Heart left ventricle (tissue), 16 donors: ENCODE measurements around the gene COPE. TPM values are rescaled to one million over a fixed set of nuclear protein-coding genes. Genes with fewer than 3 reads are reported as not detected.

Experiments used
- ATAC-seq, 4 donors: fragments of 200-7000 bp; cut with Tn5 transposase; one replicate each; pipeline ENCODE4 v1.9.1; 2020 to 2022; ENCODE audit warnings: moderate library complexity in 4 of 4, mild to moderate bottlenecking in 3 of 4, moderate number of reproducible peaks in 1 of 4
- DNase-seq, 5 donors: peaks; one replicate each; pipeline ENCODE4 v3.0.0-alpha.2; 2020
- H3K27ac ChIP-seq, 12 donors: fragments of 200-600 bp; sonication (generic) in 4 of 12; one replicate each; pipeline versions ENCODE4 v1.5.0 to v1.8.0; 2016 to 2022; ENCODE audit warnings: mild to moderate bottlenecking in 2 of 12
- H3K27me3 ChIP-seq, 9 donors: fragments of 200-600 bp; sonication (generic) in 2 of 9; one replicate each; pipeline versions ENCODE4 v1.5.1 to v1.8.0; 2016 to 2022; ENCODE audit warnings: mild to moderate bottlenecking in 3 of 9
- H3K36me3 ChIP-seq, 9 donors: fragments of 200-600 bp; sonication (generic) in 2 of 9; one replicate each; pipeline versions ENCODE4 v1.5.0 to v1.8.0; 2018 to 2022; ENCODE audit warnings: mild to moderate bottlenecking in 2 of 9
- H3K4me1 ChIP-seq, 12 donors: fragments of 200-600 bp; sonication (generic) in 4 of 12; one replicate each; pipeline versions ENCODE4 v1.5.0 to v1.8.0; 2016 to 2022; ENCODE audit warnings: mild to moderate bottlenecking in 3 of 12
- H3K4me3 ChIP-seq, 12 donors: fragments of 200-600 bp; sonication (generic) in 4 of 12; one replicate each; pipeline versions ENCODE4 v1.5.0 to v1.8.0; 2017 to 2022; ENCODE audit warnings: mild to moderate bottlenecking in 9 of 12, moderate library complexity in 4 of 12
- H3K9me3 ChIP-seq, 12 donors: fragments of 200-600 bp; sonication (generic) in 4 of 12; one replicate each; pipeline versions ENCODE4 v1.5.0 to v1.8.0; 2016 to 2022; ENCODE audit warnings: mild to moderate bottlenecking in 1 of 12
- CTCF ChIP-seq, 12 donors: fragments of 200-600 bp; sonication (generic) in 4 of 12; IDR thresholded peaks; one replicate each; pipeline versions ENCODE4 v1.5.0 to v1.8.0; 2018 to 2022; ENCODE audit warnings: antibody characterized with exemption in 12 of 12, mild to moderate bottlenecking in 5 of 12
- POLR2A ChIP-seq, 2 donors: fragments of 450-650 bp; IDR thresholded peaks; one replicate each; pipeline ENCODE4 v1.6.1; 2017; ENCODE audit warnings: antibody characterized with exemption in 2 of 2, mild to moderate bottlenecking in 2 of 2, moderate library complexity in 2 of 2
- WGBS, 4 donors: extraction: QIAGEN DNeasy Blood & Tissue Kit in 2 of 4; methylation state at CpG; one replicate each; pipeline versions ENCODE4 v1.1.5 to v1.1.7; 2013 to 2018; 5-methylcytosine and 5-hydroxymethylcytosine counted together
- intact Hi-C, 10 donors: fragments of 100-400 bp; cut with DNase I; formaldehyde crosslinking; loops; one replicate each; pipeline versions ENCODE4 v1.11.1 to v1.14.2; 2022
- polyA plus RNA-seq, 2 donors: library from polyadenylated mRNA; stranded (reverse); fragments of 200-250 nt; gene quantifications; one replicate each; pipeline ENCODE4 v1.2.3, GENCODE V29; 2013
- total RNA-seq, 9 donors: library from RNA; depleted of rRNA in 2 of 9; stranded (reverse); fragments of >200 nt in 2 of 9; fragmentation: NEBNext Ultra II Directional in 3 of 9; extraction: Animal tissue kit (Norgen Biotek cat#: 25700) in 3 of 9; gene quantifications; one replicate each; pipeline versions ENCODE4 v1.1.0 to v1.2.4, GENCODE V29; 2016 to 2023
- donor health status: ischemic (EF 13 %, LVEDD 7.1; RV severe dilation, severe dysfunction).
- donor health status: healthy with polysubstance abuse.
- donor health status: DM: no; HTN: yes; CAD: no.
- donor health status: DM: no; HTN: no; CAD: no.
- donor health status: ischemic (EF 25% LVEDD 6.9; RV normal size, moderate dysfunction).
- donor health status: ischemic (EF 25% LVEDD 5.7; RV mildly dilated, moderate dysfunction).
- donor health status: healthy.
- donor health status: DM: yes; HTN: yes; CAD: no.
- donor health status: ischemic (EF 35%, LVEDD 5.7; RV mildly dilated, moderate dysfunction).
- donor health status: nonischemic (EF 11% LVEDD 7.7; RV severe dilation, severe dysfunction).
- donor health status: DM: yes; HTN: yes; CAD: no.
- donor health status: PGD.
- donor health status: ischemic (EF 29% LVEDD 5.4; RV normal size, mild dysfunction).
- donor health status: nonischemic (EF 23%, LVEDD 6.1; RV moderate dilation, normal function).

COPE gene
- total and polyA plus RNA-seq, 11 donors = 94.0 to 241 (median 147) TPM

DNA sequence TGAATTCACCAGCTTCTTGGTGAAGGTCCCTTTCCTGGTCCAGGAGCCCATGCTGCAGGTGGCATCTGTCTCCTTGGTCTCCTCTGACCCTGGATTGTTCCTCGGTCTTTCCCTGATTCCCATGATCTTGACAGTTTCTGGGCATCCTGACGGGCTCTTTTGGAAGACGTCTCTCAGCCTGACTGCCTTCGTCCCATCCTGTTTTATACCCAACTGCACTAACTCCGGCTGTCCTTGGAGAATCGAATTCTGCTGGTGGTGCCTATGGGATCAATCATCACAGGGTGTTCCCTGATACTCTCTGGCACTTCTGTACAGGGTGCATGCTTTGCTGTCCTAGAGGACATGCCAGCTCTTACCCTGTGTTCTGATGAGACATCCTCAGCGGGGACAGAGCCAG, 42.3 kb downstream of the COPE start:
- WGBS, 4 donors = 95 to 99% (median 96%) methylated on average over 7 of the region's 7 CpGs
- H3K4me3 ChIP-seq = no peak overlapping the region
- intact Hi-C loops = no loop called here
- no peak overlapping the region for H3K27ac ChIP-seq
- no peaks in the 10 kb centered on the region for H3K36me3 ChIP-seq
- ATAC-seq (no peak), DNase-seq (no peak)
- no peak for TF ChIP-seq POLR2A (IDR thresholded peaks at IDR 0.05)
- no peak for TF ChIP-seq CTCF (IDR thresholded peaks at IDR 0.05)
- no peaks in the 10 kb centered on the region for H3K4me1 ChIP-seq
- H3K9me3 ChIP-seq = peaks cover 0 to 4% (median 0%) of the 10 kb centered on the region in 12 donors
- H3K27me3 ChIP-seq = peaks cover 0 to 8% (median 0%) of the 10 kb centered on the region in 9 donors

DNA sequence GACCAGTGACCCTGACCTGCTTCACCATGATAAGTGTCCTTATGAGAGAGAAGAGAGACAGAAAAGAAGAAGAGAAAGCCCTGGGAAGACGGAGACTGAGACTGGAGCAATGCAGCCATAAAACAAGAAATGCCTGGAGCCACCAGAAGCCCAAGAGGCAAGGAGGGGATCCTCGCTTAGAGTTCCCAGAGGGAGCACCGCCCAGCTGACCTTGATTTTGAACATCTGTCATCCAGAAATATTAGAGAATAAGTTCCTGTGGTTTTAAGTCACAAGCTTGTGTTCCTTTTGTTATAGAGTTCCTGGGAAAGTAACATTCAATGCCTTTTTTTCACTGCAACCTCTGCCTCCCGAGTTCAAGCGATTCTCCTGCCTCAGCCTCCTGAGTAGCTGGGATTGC, 43.5 kb downstream of the COPE start:
- Histone ChIP-seq H3K27ac (no peak overlapping the region), H3K4me3 (no peak overlapping the region), H3K27me3 (peaks cover 0 to 8% (median 0%) of the 10 kb centered on the region in 9 donors), H3K4me1 (peaks cover 0 to 1% (median 0%) of the 10 kb centered on the region in 12 donors), H3K9me3 (peaks cover 0 to 4% (median 0%) of the 10 kb centered on the region in 12 donors), H3K36me3 (no peaks in the 10 kb centered on the region)
- DNase-seq = no peak
- no peak for ATAC-seq
- no peak for TF ChIP-seq POLR2A (IDR thresholded peaks at IDR 0.05)
- TF ChIP-seq CTCF (IDR thresholded peaks at IDR 0.05) = no peak
- intact Hi-C loops = no loop called here
- WGBS, 4 donors = 84 to 89% (median 86%) methylated on average over 5 of the region's 5 CpGs

GRCh38 chr19:18871543-18871942, 47.6 kb downstream of the COPE start:
- no peak for TF ChIP-seq POLR2A (IDR thresholded peaks at IDR 0.05)
- TF ChIP-seq CTCF (IDR thresholded peaks at IDR 0.05) = no peak
- peaks cover 0 to 21% (median 9%) of the 10 kb centered on the region in 9 donors for H3K27me3 ChIP-seq
- H3K4me3 ChIP-seq = no peak overlapping the region
- DNase-seq = no peak
- peaks cover 0 to 20% (median 17%) of the 10 kb centered on the region in 9 donors for H3K36me3 ChIP-seq
- intact Hi-C loops = no loop called here
- WGBS, 4 donors = 68 to 90% (median 87%) methylated on average over 7 of the region's 7 CpGs
- H3K9me3 ChIP-seq = no peaks in the 10 kb centered on the region
- H3K27ac ChIP-seq = no peak overlapping the region
- H3K4me1 ChIP-seq = peaks cover 2 to 31% (median 10%) of the 10 kb centered on the region in 12 donors
- no peak for ATAC-seq

DNA sequence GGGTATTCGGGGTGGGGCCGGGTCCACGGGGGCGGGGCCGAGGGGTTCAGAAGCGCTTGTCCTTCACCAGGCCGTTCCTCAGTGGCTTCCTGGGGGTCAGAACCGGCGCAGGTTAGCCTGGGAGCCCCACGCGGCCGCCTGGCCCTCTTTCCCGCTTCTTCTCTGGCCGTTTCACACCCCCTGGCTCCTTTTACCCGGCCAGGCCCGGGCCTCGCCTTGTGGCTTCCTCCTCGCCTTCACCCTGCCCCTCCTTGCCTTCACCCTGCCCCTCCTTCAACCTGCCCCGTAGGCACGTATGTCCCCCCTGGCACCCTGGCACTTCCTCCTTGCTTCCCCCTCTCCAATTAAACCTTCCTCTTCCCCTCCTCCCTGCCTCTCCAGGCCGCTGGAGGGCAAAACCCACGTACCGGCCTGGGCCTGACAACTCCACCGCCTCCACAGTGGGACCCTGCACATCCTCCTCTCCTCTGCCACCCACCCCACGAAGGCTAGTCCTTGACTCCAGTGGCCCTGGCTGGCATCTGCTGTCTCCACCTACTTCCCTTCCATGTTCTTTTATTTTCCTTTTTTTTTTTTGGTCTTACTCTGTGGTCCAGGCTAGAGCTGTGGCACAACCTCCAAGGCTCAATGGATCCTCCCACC, 48.5 kb downstream of the COPE start:
- Histone ChIP-seq H3K27me3 (peaks cover 0 to 21% (median 9%) of the 10 kb centered on the region in 9 donors), H3K4me3 (no peak overlapping the region), H3K4me1 (peaks cover 2 to 36% (median 10%) of the 10 kb centered on the region in 12 donors), H3K9me3 (no peaks in the 10 kb centered on the region), H3K27ac (no peak overlapping the region), H3K36me3 (peaks cover 2 to 29% (median 25%) of the 10 kb centered on the region in 9 donors)
- ATAC-seq (no peak), DNase-seq (peak in 1 of 5 donors; percentile 23)
- no peak for TF ChIP-seq POLR2A (IDR thresholded peaks at IDR 0.05)
- no peak for TF ChIP-seq CTCF (IDR thresholded peaks at IDR 0.05)
- intact Hi-C loops = no loop called here
- WGBS, 4 donors = 28 to 52% (median 44%) methylated on average over 19 to 25 of the region's 25 CpGs
